ENCODE results near the gene GGCX.

- no peak for TF ChIP-seq CTCF (IDR thresholded peaks at IDR 0.05; ENCODE audit: low read length)
- no peak for TF ChIP-seq EZH2 (IDR thresholded peaks at IDR 0.05; ENCODE audit: borderline replicate concordance, low read length)
These were observed 29.7 kb downstream of the GGCX start for GRCh38 chr2:85531589-85531988.
